Measurements from ENCODE around the gene TBC1D22A.

DNA sequence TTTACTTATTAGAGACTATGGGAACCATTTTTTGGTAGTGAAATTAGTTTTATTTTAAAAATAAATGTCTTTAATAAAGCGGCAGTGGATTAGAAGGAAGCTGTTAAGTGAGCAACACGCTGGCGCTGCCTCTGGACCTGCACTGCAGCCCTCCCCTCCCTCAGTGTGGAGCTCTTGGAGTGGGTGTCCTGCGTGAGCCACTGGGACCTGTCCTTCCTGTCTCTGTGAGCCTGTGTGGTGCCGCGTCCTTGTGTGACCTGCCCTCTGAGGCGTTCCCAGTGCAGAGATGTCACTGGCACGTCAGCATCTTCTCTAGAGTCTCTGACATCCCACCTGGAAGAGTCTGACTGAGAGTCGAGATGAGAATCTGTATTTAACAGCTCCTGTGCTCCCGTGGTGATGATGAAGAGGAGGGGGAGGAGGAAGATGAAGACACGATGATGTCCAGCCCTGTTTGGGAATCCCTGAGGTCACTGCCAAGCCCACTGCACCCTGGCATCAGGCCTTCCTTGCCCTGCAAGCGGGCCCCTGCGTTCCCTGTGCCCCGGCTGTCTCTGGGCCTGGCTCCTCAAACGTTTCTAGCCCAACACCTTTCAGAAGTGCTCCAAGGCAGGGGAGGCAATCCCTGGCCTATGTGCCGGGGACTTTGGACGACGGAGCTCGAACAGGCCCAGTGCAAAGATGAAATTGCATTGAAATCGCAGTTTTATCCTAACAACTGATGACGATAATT is 271.8 kb downstream of the TBC1D22A start:
- no peak for TF ChIP-seq POLR2A (IDR thresholded peaks at IDR 0.05)
- TF ChIP-seq, protein P1, sequence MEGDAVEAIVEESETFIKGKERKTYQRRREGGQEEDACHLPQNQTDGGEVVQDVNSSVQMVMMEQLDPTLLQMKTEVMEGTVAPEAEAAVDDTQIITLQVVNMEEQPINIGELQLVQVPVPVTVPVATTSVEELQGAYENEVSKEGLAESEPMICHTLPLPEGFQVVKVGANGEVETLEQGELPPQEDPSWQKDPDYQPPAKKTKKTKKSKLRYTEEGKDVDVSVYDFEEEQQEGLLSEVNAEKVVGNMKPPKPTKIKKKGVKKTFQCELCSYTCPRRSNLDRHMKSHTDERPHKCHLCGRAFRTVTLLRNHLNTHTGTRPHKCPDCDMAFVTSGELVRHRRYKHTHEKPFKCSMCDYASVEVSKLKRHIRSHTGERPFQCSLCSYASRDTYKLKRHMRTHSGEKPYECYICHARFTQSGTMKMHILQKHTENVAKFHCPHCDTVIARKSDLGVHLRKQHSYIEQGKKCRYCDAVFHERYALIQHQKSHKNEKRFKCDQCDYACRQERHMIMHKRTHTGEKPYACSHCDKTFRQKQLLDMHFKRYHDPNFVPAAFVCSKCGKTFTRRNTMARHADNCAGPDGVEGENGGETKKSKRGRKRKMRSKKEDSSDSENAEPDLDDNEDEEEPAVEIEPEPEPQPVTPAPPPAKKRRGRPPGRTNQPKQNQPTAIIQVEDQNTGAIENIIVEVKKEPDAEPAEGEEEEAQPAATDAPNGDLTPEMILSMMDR (IDR thresholded peaks at IDR 0.05): no peak

All from gastroesophageal sphincter (tissue), 3 donors.